Measurements from ENCODE around the gene CREB3L4.
A peak's percentile ranks its signal among the peaks of the same experiment; 100 is the strongest.
"Not testable (repeated sequence)": the region's sequence is repeated elsewhere in the genome, so short reads cannot be mapped to it uniquely, and the experiment has no call there.

Gene CREB3L4

GRCh38 chr1:153987621-153988020 is 19.9 kb downstream of the CREB3L4 start:
- DNase-seq, result no peak

- peak; percentile 96 for DNase-seq
Observed at GRCh38 chr1:153990468-153991150, 22.9 kb downstream of the CREB3L4 start, which contains the start of gene RPS27. TSS of gene RPS27 (plus strand) at chr1:153990762. CDS start at chr1:153990797, 35 bp downstream.

- no peak for DNase-seq
Observed at GRCh38 chr1:153991151-153991630, 23.5 kb downstream of the CREB3L4 start.

GRCh38 chr1:153991806-153992205 is 24.1 kb downstream of the CREB3L4 start:
- DNase-seq, result no peak

GRCh38 chr1:153995202-153995601 is 27.5 kb downstream of the CREB3L4 start:
- no peak for DNase-seq

- DNase-seq, result no peak
Observed at GRCh38 chr1:153995640-153996039, 27.9 kb downstream of the CREB3L4 start.

GRCh38 chr1:153996882-153997281 is 29.2 kb downstream of the CREB3L4 start:
- DNase-seq, result not testable (repeated sequence)

- no peak for DNase-seq
Observed at GRCh38 chr1:154000420-154000819, 32.7 kb downstream of the CREB3L4 start.

GRCh38 chr1:154006136-154006535 is 38.4 kb downstream of the CREB3L4 start:
- DNase-seq, result no peak

GRCh38 chr1:154012129-154012528 is 44.4 kb downstream of the CREB3L4 start:
- DNase-seq, result no peak

GRCh38 chr1:154012543-154012942 is 44.8 kb downstream of the CREB3L4 start:
- not testable (repeated sequence) for DNase-seq

- DNase-seq, result no peak
Observed at GRCh38 chr1:154014154-154014907, 46.6 kb downstream of the CREB3L4 start.

- no peak for DNase-seq
Observed at GRCh38 chr1:154019269-154019668, 51.6 kb downstream of the CREB3L4 start.

GRCh38 chr1:154019940-154020339 is 52.2 kb downstream of the CREB3L4 start:
- DNase-seq, result no peak

Data from CD4-positive, alpha-beta T cell treated with Interleukin-12 subunit alpha and Interleukin-12 subunit beta, for 1 hour (primary cell).